DMS53 (cell line): ENCODE results near the gene SPEM2.
A peak's percentile ranks its signal among the peaks of the same experiment; 100 is the strongest.
"Not testable (repeated sequence)": the region's sequence is repeated elsewhere in the genome, so short reads cannot be mapped to it uniquely, and the experiment has no call there.

Source experiments
- DNase-seq: peaks from one replicate; lab custom pipeline; 2025; lab: John Stamatoyannopoulos, UW

The SPEM2 gene

GRCh38 chr17:7474767-7475166 is 49.4 kb downstream of the SPEM2 start:
- DNase-seq = not testable (repeated sequence)

GRCh38 chr17:7475764-7476422 is 50.5 kb downstream of the SPEM2 start:
- no peak for DNase-seq

- DNase-seq = peak; percentile 30
Observed at GRCh38 chr17:7476494-7476893, 51.1 kb downstream of the SPEM2 start.

- no peak for DNase-seq
Observed at GRCh38 chr17:7476951-7477350, 51.5 kb downstream of the SPEM2 start.
